Brain microvascular endothelial cell (primary cell): Measurements from ENCODE around the gene OR4A15.

Source experiments
- DNase-seq: peaks from one replicate; pipeline ENCODE4 v3.0.0-alpha.2; 2020
- H3K27ac ChIP-seq: fragments of 250-450 bp; sonication (Bioruptor Pico); 2 replicates; pipeline ENCODE4 v1.5.1; 2020; ENCODE audit warnings: mild to moderate bottlenecking, moderate library complexity
- H3K27me3 ChIP-seq: fragments of 250-450 bp; sonication (Bioruptor Pico); replicated peaks from 2 replicates; pipeline ENCODE4 v1.5.1; 2020; ENCODE audit warnings: mild to moderate bottlenecking
- H3K36me3 ChIP-seq: fragments of 250-450 bp; sonication (Bioruptor Pico); replicated peaks from 2 replicates; pipeline ENCODE4 v1.5.1; 2020; ENCODE audit warnings: mild to moderate bottlenecking
- H3K4me3 ChIP-seq: 2 replicates; pipeline ENCODE4 v1.5.1; 2011; ENCODE audit warnings: low read depth, mild to moderate bottlenecking, control low read depth, low read length, moderate library complexity
- in situ Hi-C: cut with HindIII; loops from 2 replicates; pipeline ENCODE4 v1.10.0; 2017; ENCODE audit warnings: low sequenced_read_pairs, low pct_ligation_motif_present
- TF ChIP-seq, protein P1 (sequence below): IDR thresholded peaks from 2 replicates; pipeline ENCODE4 v1.5.1; 2011; ENCODE audit warnings: low read depth, mild to moderate bottlenecking, moderate library complexity, low read length, control low read depth, inconsistent platforms; ENCODE audit errors: missing control alignments

OR4A15 gene

DNA sequence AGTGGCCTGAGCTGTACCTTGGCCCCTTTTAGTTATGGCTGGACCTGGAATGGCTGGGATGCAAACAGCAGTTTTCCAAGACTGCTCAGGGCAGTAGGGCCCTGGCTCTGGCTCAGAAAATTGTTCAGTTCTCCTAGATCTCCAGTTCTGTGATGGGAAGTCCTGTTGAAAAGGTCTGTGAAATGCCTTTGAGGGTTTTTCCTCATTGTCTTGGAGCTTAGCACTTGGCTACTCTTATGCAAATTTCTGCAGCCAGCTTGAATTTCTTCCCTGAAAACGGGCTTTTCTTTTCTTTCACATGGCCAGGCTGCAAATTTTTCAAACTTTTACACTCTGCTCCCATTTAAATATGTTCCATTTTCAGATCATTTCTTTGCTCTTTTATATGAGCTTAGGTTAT, 33.2 kb downstream of the OR4A15 start:
- H3K4me3 ChIP-seq = no peak overlapping the region
- in situ Hi-C loops = no loop called here
- no peaks in the 10 kb centered on the region for H3K27me3 ChIP-seq
- no peak for DNase-seq
- TF ChIP-seq, protein P1, sequence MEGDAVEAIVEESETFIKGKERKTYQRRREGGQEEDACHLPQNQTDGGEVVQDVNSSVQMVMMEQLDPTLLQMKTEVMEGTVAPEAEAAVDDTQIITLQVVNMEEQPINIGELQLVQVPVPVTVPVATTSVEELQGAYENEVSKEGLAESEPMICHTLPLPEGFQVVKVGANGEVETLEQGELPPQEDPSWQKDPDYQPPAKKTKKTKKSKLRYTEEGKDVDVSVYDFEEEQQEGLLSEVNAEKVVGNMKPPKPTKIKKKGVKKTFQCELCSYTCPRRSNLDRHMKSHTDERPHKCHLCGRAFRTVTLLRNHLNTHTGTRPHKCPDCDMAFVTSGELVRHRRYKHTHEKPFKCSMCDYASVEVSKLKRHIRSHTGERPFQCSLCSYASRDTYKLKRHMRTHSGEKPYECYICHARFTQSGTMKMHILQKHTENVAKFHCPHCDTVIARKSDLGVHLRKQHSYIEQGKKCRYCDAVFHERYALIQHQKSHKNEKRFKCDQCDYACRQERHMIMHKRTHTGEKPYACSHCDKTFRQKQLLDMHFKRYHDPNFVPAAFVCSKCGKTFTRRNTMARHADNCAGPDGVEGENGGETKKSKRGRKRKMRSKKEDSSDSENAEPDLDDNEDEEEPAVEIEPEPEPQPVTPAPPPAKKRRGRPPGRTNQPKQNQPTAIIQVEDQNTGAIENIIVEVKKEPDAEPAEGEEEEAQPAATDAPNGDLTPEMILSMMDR = no peak
- no peak overlapping the region for H3K27ac ChIP-seq
- no peaks in the 10 kb centered on the region for H3K36me3 ChIP-seq
